Osteoblast (primary cell): ENCODE measurements around the gene CHD1. TPM values are rescaled to one million over a fixed set of nuclear protein-coding genes. Genes with fewer than 3 reads are reported as not detected.
"Not testable (repeated sequence)": the region's sequence is repeated elsewhere in the genome, so short reads cannot be mapped to it uniquely, and the experiment has no call there.

Experiments
- DNase-seq: peaks from one replicate; pipeline ENCODE4 v3.0.0; 2011; ENCODE audit warnings: low spot score, mixed read lengths; ENCODE audit not compliant: insufficient read length; ENCODE audit errors: missing footprints
- H2AFZ ChIP-seq: 2 replicates; pipeline ENCODE4 v1.6.0; 2011; ENCODE audit warnings: mild to moderate bottlenecking, low read length
- H3K27ac ChIP-seq: 2 replicates; pipeline ENCODE4 v1.5.1; 2011; ENCODE audit warnings: mild to moderate bottlenecking, low read depth, low read length, moderate library complexity
- H3K27me3 ChIP-seq: 2 replicates; pipeline ENCODE4 v1.6.0; 2012; ENCODE audit warnings: mild to moderate bottlenecking, control low read depth, inconsistent platforms, low read length, moderate library complexity; ENCODE audit not compliant: insufficient read depth
- H3K36me3 ChIP-seq: 2 replicates; pipeline ENCODE4 v1.5.1; 2011; ENCODE audit warnings: mild to moderate bottlenecking, low read length, control low read depth, moderate library complexity; ENCODE audit not compliant: insufficient read depth
- H3K4me1 ChIP-seq: 2 replicates; pipeline ENCODE4 v1.5.1; 2011; ENCODE audit warnings: mild to moderate bottlenecking, low read length, control low read depth, moderate library complexity; ENCODE audit not compliant: insufficient read depth
- H3K4me2 ChIP-seq: 2 replicates; pipeline ENCODE4 v1.6.0; 2011; ENCODE audit warnings: mild to moderate bottlenecking, low read length; ENCODE audit not compliant: insufficient read depth
- H3K4me3 ChIP-seq: fragments of 200-600 bp; sonication (generic); 3 replicates; pipeline ENCODE4 v1.5.1; 2012; ENCODE audit warnings: mild to moderate bottlenecking, low read length, inconsistent platforms; ENCODE audit not compliant: insufficient read depth
- H3K79me2 ChIP-seq: 2 replicates; pipeline ENCODE4 v1.6.0; 2012; ENCODE audit warnings: mild to moderate bottlenecking, low read length, control low read depth, inconsistent platforms; ENCODE audit not compliant: insufficient read depth
- H3K9me3 ChIP-seq: 2 replicates; pipeline ENCODE4 v1.5.1; 2011; ENCODE audit warnings: low read depth, low read length, control low read depth
- H4K20me1 ChIP-seq: 2 replicates; pipeline ENCODE4 v1.6.0; 2012; ENCODE audit warnings: mild to moderate bottlenecking, low read length, control low read depth; ENCODE audit not compliant: insufficient read depth
- CTCF ChIP-seq: IDR thresholded peaks from 2 replicates; pipeline ENCODE4 v1.5.1; 2011; ENCODE audit warnings: mild to moderate bottlenecking, low read depth, low read length, moderate library complexity; ENCODE audit errors: extremely low read depth
- total RNA-seq: library from RNA; depleted of rRNA; stranded (reverse); fragments of >200 nt; gene quantifications from 2 replicates; pipeline ENCODE4 v1.2.3, GENCODE V29; 2012

CHD1 gene
- total RNA-seq, 1 donor = 43.8 TPM

- Histone ChIP-seq H3K79me2 (no peaks in the 10 kb centered on the region), H3K27ac (no peak overlapping the region), H3K4me1 (no peaks in the 10 kb centered on the region), H3K27me3 (no peaks in the 10 kb centered on the region), H3K9me3 (no peaks in the 10 kb centered on the region), H4K20me1 (peaks cover 2% of the 10 kb centered on the region), H3K36me3 (no peaks in the 10 kb centered on the region), H2AFZ (no peak overlapping the region), H3K4me2 (no peak overlapping the region), H3K4me3 (no peak overlapping the region)
- DNase-seq = no peak
- no peak for TF ChIP-seq CTCF
Observed at GRCh38 chr5:98957307-98957706, 28.5 kb upstream of the CHD1 start.

GRCh38 chr5:98955888-98956287 lies 27.1 kb upstream of the CHD1 start:
- not testable (repeated sequence) for H3K27ac ChIP-seq, H3K9me3 ChIP-seq, H3K4me3 ChIP-seq, H3K27me3 ChIP-seq, H3K79me2 ChIP-seq, H3K36me3 ChIP-seq, H4K20me1 ChIP-seq, H2AFZ ChIP-seq, DNase-seq, H3K4me2 ChIP-seq, H3K4me1 ChIP-seq

- not testable (repeated sequence) for H3K9me3 ChIP-seq, H3K4me2 ChIP-seq, H2AFZ ChIP-seq, H3K79me2 ChIP-seq, H3K36me3 ChIP-seq, H3K4me1 ChIP-seq, H3K27ac ChIP-seq, H3K27me3 ChIP-seq, H3K4me3 ChIP-seq, DNase-seq, H4K20me1 ChIP-seq
Observed at GRCh38 chr5:98955471-98955870, 26.7 kb upstream of the CHD1 start.

- Histone ChIP-seq H4K20me1 (peaks cover 2% of the 10 kb centered on the region), H3K27me3 (no peaks in the 10 kb centered on the region), H3K9me3 (no peaks in the 10 kb centered on the region), H3K27ac (no peak overlapping the region), H2AFZ (no peak overlapping the region), H3K79me2 (no peaks in the 10 kb centered on the region), H3K36me3 (no peaks in the 10 kb centered on the region), H3K4me1 (no peaks in the 10 kb centered on the region), H3K4me3 (no peak overlapping the region), H3K4me2 (no peak overlapping the region)
- TF ChIP-seq CTCF = no peak
- no peak for DNase-seq
Observed at GRCh38 chr5:98954392-98955028, 25.7 kb upstream of the CHD1 start.

- DNase-seq = no peak
- Histone ChIP-seq H3K27ac (no peak overlapping the region), H2AFZ (no peak overlapping the region), H3K79me2 (peaks cover 15% of the 10 kb centered on the region), H3K9me3 (no peaks in the 10 kb centered on the region), H3K4me1 (peaks cover 22% of the 10 kb centered on the region), H3K36me3 (no peaks in the 10 kb centered on the region), H3K27me3 (no peaks in the 10 kb centered on the region), H3K4me2 (no peak overlapping the region), H4K20me1 (peaks cover 13% of the 10 kb centered on the region), H3K4me3 (no peak overlapping the region)
- TF ChIP-seq CTCF = no peak
Observed at GRCh38 chr5:98942847-98943246, 14.0 kb upstream of the CHD1 start.
